Measurements from ENCODE around the gene ITGB7. TPM values are rescaled to one million over a fixed set of nuclear protein-coding genes. Genes with fewer than 3 reads are reported as not detected.

Gene ITGB7
- total and polyA plus RNA-seq, 7 donors = 0.95 to 19.9 (median 2.9) TPM

DNA sequence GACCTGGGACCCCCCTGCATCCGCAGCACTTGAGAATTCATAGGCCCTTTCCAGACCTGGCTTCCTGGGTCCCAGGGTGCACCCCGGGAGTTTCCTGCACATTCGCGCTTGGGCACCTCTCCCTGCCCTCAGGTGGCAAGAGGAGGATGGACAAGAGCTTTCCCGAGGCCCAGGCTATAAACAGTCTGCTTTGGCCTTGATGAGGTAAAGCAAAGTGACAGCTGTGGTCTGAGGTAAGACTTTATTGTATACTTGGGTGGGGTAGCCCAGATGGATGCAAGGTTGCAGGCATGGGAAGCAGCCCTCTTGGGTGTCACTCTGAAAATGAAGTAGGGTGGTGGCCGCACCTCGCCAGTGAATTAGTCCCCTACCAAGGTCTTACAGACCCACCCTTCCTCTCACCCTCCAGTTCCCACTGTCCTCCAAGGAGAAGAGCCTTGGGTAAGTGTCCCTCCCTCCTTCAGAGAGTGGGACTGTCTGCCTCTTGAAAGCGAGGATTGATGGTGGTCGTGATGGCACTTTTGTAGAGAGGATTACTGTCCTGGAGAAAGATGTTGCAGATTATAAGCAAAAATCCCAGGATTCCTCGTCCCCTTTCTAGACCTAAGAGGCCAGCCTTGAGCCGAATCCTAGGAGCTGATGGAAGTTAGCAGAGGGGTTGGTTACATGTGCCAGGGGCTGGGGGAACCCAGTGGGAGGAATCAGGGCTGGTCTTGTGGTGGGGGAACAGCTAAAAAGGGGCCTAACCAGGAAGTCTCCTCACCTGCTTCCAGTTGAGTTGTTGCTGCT is 15.8 kb downstream of the ITGB7 start:
- Histone ChIP-seq H3K4me3 (no peak overlapping the region), H3K36me3 (peaks cover 14 to 29% (median 20%) of the 10 kb centered on the region in 4 donors), H3K9me3 (no peaks in the 10 kb centered on the region), H3K4me1 (peaks cover 0 to 7% (median 3%) of the 10 kb centered on the region in 4 donors), H3K27ac (no peak overlapping the region), H3K27me3 (no peaks in the 10 kb centered on the region)
- 83 to 90% methylated on average over 11 of the region's 11 CpGs for WGBS, 2 donors
- intact Hi-C loops (cut with DNase I) = no loop called here
- no peak for DNase-seq
- TF ChIP-seq POLR2A (IDR thresholded peaks at IDR 0.05) = no peak
- peak in 1 of 4 donors; percentile 9 for TF ChIP-seq POLR2AphosphoS5 (IDR thresholded peaks at IDR 0.05)

DNA sequence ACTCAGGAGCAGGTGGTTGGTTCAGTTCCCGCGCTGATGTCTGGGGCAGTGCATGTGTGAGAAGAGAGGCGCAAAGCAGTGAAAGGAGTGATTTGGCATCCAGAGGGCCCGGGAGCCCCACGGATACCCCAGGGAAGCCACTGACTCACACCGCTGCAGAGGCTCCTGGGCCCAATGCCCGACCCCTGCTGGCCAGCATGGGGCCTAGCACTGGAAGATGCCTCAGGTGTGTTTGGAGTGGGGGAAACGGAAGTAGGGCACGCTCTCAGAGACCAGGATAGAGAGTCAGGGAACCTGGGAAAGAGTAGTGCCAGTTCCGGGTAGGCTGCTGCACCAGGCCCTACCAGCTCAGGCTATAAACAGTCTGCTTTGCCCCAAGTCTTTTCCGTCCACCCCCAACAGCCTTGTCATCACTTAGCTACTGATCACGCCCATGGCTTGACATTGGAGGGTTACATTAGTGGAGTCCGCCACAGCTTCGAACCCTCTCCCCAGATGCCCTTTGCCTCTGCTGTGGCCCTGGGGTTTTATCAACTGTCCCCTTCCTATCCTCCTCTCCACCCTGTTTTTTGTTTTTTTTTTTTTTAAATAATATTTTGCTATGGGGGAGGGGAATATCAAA is 16.8 kb downstream of the ITGB7 start:
- no peak for TF ChIP-seq POLR2A (IDR thresholded peaks at IDR 0.05)
- TF ChIP-seq, protein P1, sequence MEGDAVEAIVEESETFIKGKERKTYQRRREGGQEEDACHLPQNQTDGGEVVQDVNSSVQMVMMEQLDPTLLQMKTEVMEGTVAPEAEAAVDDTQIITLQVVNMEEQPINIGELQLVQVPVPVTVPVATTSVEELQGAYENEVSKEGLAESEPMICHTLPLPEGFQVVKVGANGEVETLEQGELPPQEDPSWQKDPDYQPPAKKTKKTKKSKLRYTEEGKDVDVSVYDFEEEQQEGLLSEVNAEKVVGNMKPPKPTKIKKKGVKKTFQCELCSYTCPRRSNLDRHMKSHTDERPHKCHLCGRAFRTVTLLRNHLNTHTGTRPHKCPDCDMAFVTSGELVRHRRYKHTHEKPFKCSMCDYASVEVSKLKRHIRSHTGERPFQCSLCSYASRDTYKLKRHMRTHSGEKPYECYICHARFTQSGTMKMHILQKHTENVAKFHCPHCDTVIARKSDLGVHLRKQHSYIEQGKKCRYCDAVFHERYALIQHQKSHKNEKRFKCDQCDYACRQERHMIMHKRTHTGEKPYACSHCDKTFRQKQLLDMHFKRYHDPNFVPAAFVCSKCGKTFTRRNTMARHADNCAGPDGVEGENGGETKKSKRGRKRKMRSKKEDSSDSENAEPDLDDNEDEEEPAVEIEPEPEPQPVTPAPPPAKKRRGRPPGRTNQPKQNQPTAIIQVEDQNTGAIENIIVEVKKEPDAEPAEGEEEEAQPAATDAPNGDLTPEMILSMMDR (IDR thresholded peaks at IDR 0.05) = peak; percentile 59 to 82 (median 70)
- peak in 2 of 4 donors; percentile 6 to 43 for TF ChIP-seq POLR2AphosphoS5 (IDR thresholded peaks at IDR 0.05)
- DNase-seq = peak; percentile 86
- intact Hi-C loops (cut with DNase I) = no loop called here
- Histone ChIP-seq H3K27ac (peak overlapping the region; percentile 30 to 48 (median 36)), H3K27me3 (no peaks in the 10 kb centered on the region), H3K4me3 (no peak overlapping the region), H3K9me3 (no peaks in the 10 kb centered on the region), H3K4me1 (peaks cover 0 to 10% (median 3%) of the 10 kb centered on the region in 4 donors), H3K36me3 (peaks cover 20 to 39% (median 30%) of the 10 kb centered on the region in 4 donors)
- 43 to 59% methylated on average over 14 of the region's 14 CpGs for WGBS, 2 donors

DNA sequence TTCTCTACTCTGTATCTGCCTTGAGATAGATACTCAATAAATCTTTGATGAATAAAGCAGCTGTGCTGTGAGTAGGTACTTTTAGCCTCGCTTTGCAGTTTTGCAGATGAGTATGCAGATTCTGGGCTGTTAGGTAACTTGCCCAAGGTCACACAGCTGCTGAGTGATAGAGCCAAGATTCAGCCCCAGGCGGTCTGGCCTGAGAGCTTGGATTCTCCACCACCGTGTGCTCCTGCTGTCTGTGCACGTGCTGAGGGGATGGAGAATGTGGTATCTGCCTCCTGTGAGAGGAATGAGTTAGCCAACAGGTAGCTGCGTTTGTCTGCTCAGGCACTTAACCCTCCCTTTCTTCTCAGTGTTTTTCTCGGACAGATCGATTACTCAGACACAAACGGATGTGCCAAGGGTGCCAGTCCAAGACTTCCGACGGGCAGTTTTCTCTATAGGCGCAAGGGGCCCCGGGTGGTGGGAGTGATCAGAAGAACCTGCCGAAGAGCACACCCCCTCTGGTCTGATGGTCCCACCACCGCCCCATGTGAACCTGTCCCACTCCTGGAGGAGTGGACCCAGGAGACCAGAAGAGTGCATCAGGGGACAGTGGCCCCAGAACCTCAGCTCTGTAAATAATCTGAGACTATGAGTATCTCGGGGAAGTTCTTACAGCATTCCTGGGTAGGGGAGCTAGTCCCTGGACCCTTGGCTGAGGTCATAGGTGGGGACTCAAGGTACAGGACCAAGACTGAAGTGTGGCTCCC is 19.7 kb downstream of the ITGB7 start:
- Histone ChIP-seq H3K4me3 (no peak overlapping the region), H3K36me3 (peaks cover 27 to 68% (median 42%) of the 10 kb centered on the region in 4 donors), H3K27ac (no peak overlapping the region), H3K27me3 (no peaks in the 10 kb centered on the region), H3K4me1 (peaks cover 0 to 39% (median 25%) of the 10 kb centered on the region in 4 donors), H3K9me3 (no peaks in the 10 kb centered on the region)
- 88 to 91% methylated on average over 15 of the region's 15 CpGs for WGBS, 2 donors
- TF ChIP-seq POLR2A (IDR thresholded peaks at IDR 0.05) = no peak
- TF ChIP-seq EP300 (IDR thresholded peaks at IDR 0.05) = no peak
- TF ChIP-seq, protein P1 (IDR thresholded peaks at IDR 0.05) = no peak
- no peak for TF ChIP-seq POLR2AphosphoS5 (IDR thresholded peaks at IDR 0.05)
- intact Hi-C loops (cut with DNase I) = no loop called here
- no peak for DNase-seq

DNA sequence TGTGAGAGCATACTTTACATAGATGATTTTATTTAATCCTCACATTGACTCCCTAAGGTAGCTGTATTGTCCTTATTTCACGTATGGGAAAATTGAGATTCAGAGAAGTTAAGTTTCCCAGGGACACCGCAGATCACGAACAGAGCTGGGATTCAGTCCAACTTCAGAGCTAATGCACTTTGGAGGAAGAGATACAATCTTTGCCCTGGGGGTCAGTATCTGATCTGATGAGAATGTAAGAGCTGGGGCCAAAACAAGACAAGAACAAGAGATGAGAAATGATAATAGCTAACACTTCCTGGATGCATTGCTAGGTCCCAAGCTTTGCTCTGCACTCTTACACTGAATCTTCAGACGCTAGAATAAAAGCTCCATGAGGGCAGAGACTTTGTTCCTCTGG is 20.3 kb downstream of the ITGB7 start:
- Histone ChIP-seq H3K9me3 (no peaks in the 10 kb centered on the region), H3K36me3 (peaks cover 31 to 74% (median 42%) of the 10 kb centered on the region in 4 donors), H3K27me3 (no peaks in the 10 kb centered on the region), H3K4me3 (no peak overlapping the region), H3K27ac (no peak overlapping the region), H3K4me1 (peaks cover 0 to 44% (median 31%) of the 10 kb centered on the region in 4 donors)
- DNase-seq = no peak
- intact Hi-C loops (cut with DNase I) = no loop called here
- no peak for TF ChIP-seq POLR2A (IDR thresholded peaks at IDR 0.05)
- TF ChIP-seq EP300 (IDR thresholded peaks at IDR 0.05) = no peak
- 94 to 96% methylated on average over 4 of the region's 4 CpGs for WGBS, 2 donors

DNA sequence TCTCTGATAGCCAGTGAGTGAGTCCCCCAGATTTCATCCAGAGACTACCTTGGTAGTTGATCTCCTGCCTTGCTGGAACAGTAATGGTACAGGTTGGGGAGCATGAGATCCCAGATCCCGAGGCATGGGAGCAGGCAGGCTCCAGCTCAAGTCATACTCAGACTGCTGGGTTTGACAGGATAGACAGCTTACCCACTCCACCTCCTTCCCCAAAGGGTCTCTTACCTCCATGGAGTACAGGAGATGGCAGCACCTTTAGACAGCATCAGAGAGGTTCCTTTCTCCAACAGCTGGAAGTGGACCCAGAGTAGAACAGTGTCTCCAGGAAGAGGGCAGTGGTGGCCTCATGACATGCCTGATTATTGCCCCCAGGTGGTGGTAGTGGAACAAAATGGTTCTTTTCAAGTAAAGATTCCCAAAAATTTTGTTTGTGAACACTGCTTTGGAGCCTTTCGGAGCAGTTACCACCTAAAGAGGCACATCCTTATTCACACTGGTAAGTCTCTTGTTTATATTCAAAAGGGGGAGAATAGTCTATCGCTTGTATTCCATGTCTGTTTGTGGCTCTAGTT is 21.4 kb downstream of the ITGB7 start:
- H3K36me3 ChIP-seq = peaks cover 31 to 75% (median 42%) of the 10 kb centered on the region in 4 donors
- H3K4me1 ChIP-seq = peaks cover 0 to 50% (median 37%) of the 10 kb centered on the region in 4 donors

More for the DNA sequence above, 21.4 kb downstream of the ITGB7 start:
- no peaks in the 10 kb centered on the region for H3K27me3 ChIP-seq
- TF ChIP-seq EP300 (IDR thresholded peaks at IDR 0.05) = no peak
- no peak for TF ChIP-seq POLR2AphosphoS5 (IDR thresholded peaks at IDR 0.05)
- no peak for TF ChIP-seq POLR2A (IDR thresholded peaks at IDR 0.05)
- TF ChIP-seq, protein P1 (IDR thresholded peaks at IDR 0.05) = no peak
- WGBS, 2 donors = 96 to 97% methylated on average over 3 of the region's 3 CpGs
- DNase-seq = no peak
- no peak overlapping the region for H3K4me3 ChIP-seq
- intact Hi-C loops (cut with DNase I) = no loop called here
- no peaks in the 10 kb centered on the region for H3K9me3 ChIP-seq
- no peak overlapping the region for H3K27ac ChIP-seq

Data from sigmoid colon (tissue), 7 donors.